ENCODE results near the gene FLT1.

FLT1 gene

GRCh38 chr13:28412981-28413380 lies 81.9 kb downstream of the FLT1 start:
- no peak for TF ChIP-seq REST (IDR thresholded peaks at IDR 0.05; ENCODE audit: insufficient read depth in 1 of 2, low read depth in 2 of 2, low read length in 2 of 2)
- no peak for TF ChIP-seq TAF1 (IDR thresholded peaks at IDR 0.05; ENCODE audit: borderline replicate concordance, insufficient read depth, low read length)
- no peak for TF ChIP-seq FOXP2 (optimal IDR thresholded peaks at IDR 0.05; ENCODE audit: borderline replicate concordance, extremely low read depth, extremely low read length, insufficient read depth)
- TF ChIP-seq SIN3A (IDR thresholded peaks at IDR 0.05; ENCODE audit: borderline replicate concordance, insufficient read depth, low read length), result no peak
- TF ChIP-seq POLR2AphosphoS5 (IDR thresholded peaks at IDR 0.05; ENCODE audit: low read depth, low read length), result no peak

GRCh38 chr13:28411831-28412353 lies 83.0 kb downstream of the FLT1 start:
- TF ChIP-seq SIN3A (IDR thresholded peaks at IDR 0.05; ENCODE audit: borderline replicate concordance, insufficient read depth, low read length) (no peak), FOXP2 (optimal IDR thresholded peaks at IDR 0.05; ENCODE audit: borderline replicate concordance, extremely low read depth, extremely low read length, insufficient read depth) (no peak), TAF1 (IDR thresholded peaks at IDR 0.05; ENCODE audit: borderline replicate concordance, insufficient read depth, low read length) (no peak), REST (IDR thresholded peaks at IDR 0.05; ENCODE audit: insufficient read depth in 1 of 2, low read depth in 2 of 2, low read length in 2 of 2) (no peak)

- TF ChIP-seq TAF1 (IDR thresholded peaks at IDR 0.05; ENCODE audit: borderline replicate concordance, insufficient read depth, low read length), result no peak
Observed at GRCh38 chr13:28410096-28410495, 84.8 kb downstream of the FLT1 start.

- TF ChIP-seq REST (IDR thresholded peaks at IDR 0.05; ENCODE audit: insufficient read depth in 1 of 2, low read depth in 2 of 2, low read length in 2 of 2) (no peak), TAF1 (IDR thresholded peaks at IDR 0.05; ENCODE audit: borderline replicate concordance, insufficient read depth, low read length) (no peak), FOXP2 (optimal IDR thresholded peaks at IDR 0.05; ENCODE audit: borderline replicate concordance, extremely low read depth, extremely low read length, insufficient read depth) (no peak), SIN3A (IDR thresholded peaks at IDR 0.05; ENCODE audit: borderline replicate concordance, insufficient read depth, low read length) (no peak), POLR2AphosphoS5 (IDR thresholded peaks at IDR 0.05; ENCODE audit: low read depth, low read length) (no peak)
Observed at GRCh38 chr13:28409648-28410047, 85.3 kb downstream of the FLT1 start.

GRCh38 chr13:28408863-28409262 lies 86.1 kb downstream of the FLT1 start:
- no peak for TF ChIP-seq SIN3A (IDR thresholded peaks at IDR 0.05; ENCODE audit: borderline replicate concordance, insufficient read depth, low read length)
- no peak for TF ChIP-seq POLR2AphosphoS5 (IDR thresholded peaks at IDR 0.05; ENCODE audit: low read depth, low read length)
- TF ChIP-seq TAF1 (IDR thresholded peaks at IDR 0.05; ENCODE audit: borderline replicate concordance, insufficient read depth, low read length), result no peak
- TF ChIP-seq REST (IDR thresholded peaks at IDR 0.05; ENCODE audit: insufficient read depth in 1 of 2, low read depth in 2 of 2, low read length in 2 of 2), result no peak
- TF ChIP-seq FOXP2 (optimal IDR thresholded peaks at IDR 0.05; ENCODE audit: borderline replicate concordance, extremely low read depth, extremely low read length, insufficient read depth), result no peak
